ENCODE measurements around the gene SVIL. TPM values are rescaled to one million over a fixed set of nuclear protein-coding genes. Genes with fewer than 3 reads are reported as not detected.
A peak's percentile ranks its signal among the peaks of the same experiment; 100 is the strongest.
"Not testable (repeated sequence)": the region's sequence is repeated elsewhere in the genome, so short reads cannot be mapped to it uniquely, and the experiment has no call there.

The SVIL gene
- total RNA-seq, 1 donor from 2014 or later = 16.2 TPM

GRCh38 chr10:29606693-29607092, 28.1 kb downstream of the SVIL start:
- not testable (repeated sequence) for ATAC-seq; DNase-seq (ENCODE audit: low spot score)

- no peak for DNase-seq (ENCODE audit: low spot score)
- ATAC-seq = no peak
Measured at GRCh38 chr10:29604291-29604825, 30.4 kb downstream of the SVIL start.

- no peak for ATAC-seq
- DNase-seq (ENCODE audit: low spot score) = peak; percentile 5
Measured at GRCh38 chr10:29603223-29603896, 31.4 kb downstream of the SVIL start.

GRCh38 chr10:29600821-29601220, 34.0 kb downstream of the SVIL start:
- DNase-seq (ENCODE audit: low spot score) (peak; percentile 5), ATAC-seq (no peak)

- DNase-seq (ENCODE audit: low spot score) (peak; percentile 19), ATAC-seq (no peak)
Measured at GRCh38 chr10:29600067-29600466, 34.7 kb downstream of the SVIL start.

GRCh38 chr10:29598851-29599311, 35.9 kb downstream of the SVIL start:
- ATAC-seq (no peak), DNase-seq (ENCODE audit: low spot score) (peak; percentile 5)

GRCh38 chr10:29596826-29597225, 37.9 kb downstream of the SVIL start:
- DNase-seq (ENCODE audit: low spot score) (peak; percentile 18), ATAC-seq (no peak)

GRCh38 chr10:29596356-29596755, 38.4 kb downstream of the SVIL start:
- DNase-seq (ENCODE audit: low spot score) = peak; percentile 6
- no peak for ATAC-seq

- no peak for ATAC-seq
Measured at GRCh38 chr10:29595636-29596225, 39.0 kb downstream of the SVIL start.

GRCh38 chr10:29595146-29595545, 39.6 kb downstream of the SVIL start:
- no peak for ATAC-seq
- no peak for DNase-seq (ENCODE audit: low spot score)

More at GRCh38 chr10:29595636-29596225, 39.0 kb downstream of the SVIL start:
- DNase-seq (ENCODE audit: low spot score) = no peak

- no peak for DNase-seq (ENCODE audit: low spot score)
- no peak for ATAC-seq
Measured at GRCh38 chr10:29591651-29591968, 43.2 kb downstream of the SVIL start.

- DNase-seq (ENCODE audit: low spot score) (no peak), ATAC-seq (peak; percentile 11)
Measured at GRCh38 chr10:29590915-29591650, 43.7 kb downstream of the SVIL start.

GRCh38 chr10:29588629-29589421, 45.9 kb downstream of the SVIL start:
- no peak for DNase-seq (ENCODE audit: low spot score)
- ATAC-seq = no peak

GRCh38 chr10:29587750-29588628, 46.8 kb downstream of the SVIL start:
- peak; percentile 11 for ATAC-seq
- not testable (repeated sequence) for DNase-seq (ENCODE audit: low spot score)

- DNase-seq (ENCODE audit: low spot score); ATAC-seq: not testable (repeated sequence)
Measured at GRCh38 chr10:29587102-29587749, 47.5 kb downstream of the SVIL start.

- DNase-seq (ENCODE audit: low spot score) (no peak), ATAC-seq (no peak)
Measured at GRCh38 chr10:29586509-29586908, 48.3 kb downstream of the SVIL start.

- DNase-seq (ENCODE audit: low spot score) (no peak), ATAC-seq (peak; percentile 65)
Measured at GRCh38 chr10:29585488-29585976, 49.2 kb downstream of the SVIL start.

GRCh38 chr10:29584436-29584835, 50.3 kb downstream of the SVIL start:
- no peak for ATAC-seq
- DNase-seq (ENCODE audit: low spot score) = no peak

GRCh38 chr10:29583674-29584073, 51.1 kb downstream of the SVIL start:
- ATAC-seq = no peak
- DNase-seq (ENCODE audit: low spot score) = no peak

Measured in left lobe of liver (tissue), 2 donors.